Neural crest cell (in vitro differentiated cells): Measurements from ENCODE around the gene AFAP1L2. TPM values are rescaled to one million over a fixed set of nuclear protein-coding genes. Genes with fewer than 3 reads are reported as not detected.

Experiments used
- DNase-seq: peaks from one replicate; pipeline ENCODE4 v3.0.0; 2021; ENCODE audit warnings: low read depth, mixed read lengths, low spot score
- H3K27ac Mint-ChIP-seq: one replicate; pipeline ENCODE4 v1.8.0; 2021; ENCODE audit warnings: mild to moderate bottlenecking, mixed read lengths; ENCODE audit not compliant: unreplicated experiment
- H3K27me3 Mint-ChIP-seq: 2 replicates; pipeline ENCODE4 v1.8.0; 2021; ENCODE audit warnings: low read depth, mild to moderate bottlenecking, mixed read lengths
- H3K36me3 Mint-ChIP-seq: 2 replicates; pipeline ENCODE4 v1.8.0; 2021; ENCODE audit warnings: low read depth, mild to moderate bottlenecking, mixed read lengths
- H3K4me1 Mint-ChIP-seq: 2 replicates; pipeline ENCODE4 v1.8.0; 2021; ENCODE audit warnings: mixed read lengths
- H3K4me3 Mint-ChIP-seq: one replicate; pipeline ENCODE4 v1.8.0; 2021; ENCODE audit warnings: mild to moderate bottlenecking, mixed read lengths
- H3K9me3 Mint-ChIP-seq: 2 replicates; pipeline ENCODE4 v1.8.0; 2021; ENCODE audit warnings: mixed read lengths
- CTCF ChIP-seq: fragments of 200-600 bp; sonication (generic); conservative IDR thresholded peaks from 2 replicates; pipeline ENCODE4 v1.5.0; 2021; ENCODE audit warnings: antibody characterized with exemption, mild to moderate bottlenecking
- total RNA-seq: library from RNA; stranded (reverse); gene quantifications from 2 replicates; pipeline ENCODE4 v1.2.1, GENCODE V29; 2021

AFAP1L2 gene
- total RNA-seq, 1 donor from 2014 or later, result 72.1 TPM

DNA sequence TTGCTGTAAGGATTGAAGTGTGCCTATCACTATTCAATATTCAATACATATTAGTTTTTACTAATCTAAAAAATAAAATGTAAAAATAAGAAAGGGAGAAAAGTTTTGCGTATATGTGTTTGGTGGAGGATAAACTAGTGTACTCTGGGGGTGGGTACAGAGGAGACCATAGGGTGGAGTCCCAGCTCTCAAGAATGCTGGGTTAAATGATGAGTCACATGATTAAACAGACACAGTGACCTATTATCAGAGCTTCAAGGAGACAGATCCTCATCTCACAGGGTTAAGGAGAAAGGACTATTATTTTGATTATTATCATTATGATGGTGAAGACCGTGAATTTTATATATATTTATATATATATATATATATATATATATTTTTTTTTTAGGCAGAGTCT, 77.5 kb downstream of the AFAP1L2 start:
- no peak for TF ChIP-seq CTCF
- Mint-ChIP-seq H3K9me3 (no peaks in the 10 kb centered on the region), H3K4me1 (peaks cover 32% of the 10 kb centered on the region), H3K36me3 (no peaks in the 10 kb centered on the region), H3K4me3 (no peak overlapping the region), H3K27me3 (no peaks in the 10 kb centered on the region), H3K27ac (no peak overlapping the region)
- DNase-seq, result no peak

- Mint-ChIP-seq H3K9me3 (no peaks in the 10 kb centered on the region), H3K4me1 (peaks cover 32% of the 10 kb centered on the region), H3K27me3 (no peaks in the 10 kb centered on the region), H3K4me3 (no peak overlapping the region), H3K27ac (no peak overlapping the region), H3K36me3 (peaks cover 7% of the 10 kb centered on the region)
- no peak for DNase-seq
- TF ChIP-seq CTCF, result no peak
Observed at GRCh38 chr10:114323023-114323422, 81.3 kb downstream of the AFAP1L2 start.

DNA sequence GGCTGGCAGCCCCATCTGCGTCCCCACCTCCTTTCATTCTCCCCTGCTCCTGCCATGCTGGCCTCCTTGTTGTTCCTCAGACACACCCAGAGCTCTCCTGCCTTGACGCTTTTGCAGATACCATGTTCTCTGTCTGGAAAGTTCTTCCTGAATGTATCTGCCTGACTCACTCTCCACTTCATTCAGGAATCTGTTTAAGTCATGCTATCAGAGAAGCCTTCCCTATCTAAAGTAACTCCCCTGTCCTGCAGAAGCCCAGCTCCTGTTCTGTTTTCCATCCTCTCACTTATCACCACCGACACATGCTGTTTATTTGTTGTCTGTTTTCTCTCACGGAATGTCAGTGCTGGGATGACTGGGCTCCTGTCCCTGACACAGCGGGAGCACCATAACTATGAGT, 82.0 kb downstream of the AFAP1L2 start:
- H3K9me3 Mint-ChIP-seq, result no peaks in the 10 kb centered on the region
- no peak overlapping the region for H3K27ac Mint-ChIP-seq
- DNase-seq, result no peak
- no peaks in the 10 kb centered on the region for H3K27me3 Mint-ChIP-seq
- no peak overlapping the region for H3K4me3 Mint-ChIP-seq
- peaks cover 7% of the 10 kb centered on the region for H3K36me3 Mint-ChIP-seq
- H3K4me1 Mint-ChIP-seq, result peaks cover 32% of the 10 kb centered on the region
- TF ChIP-seq CTCF, result no peak

DNA sequence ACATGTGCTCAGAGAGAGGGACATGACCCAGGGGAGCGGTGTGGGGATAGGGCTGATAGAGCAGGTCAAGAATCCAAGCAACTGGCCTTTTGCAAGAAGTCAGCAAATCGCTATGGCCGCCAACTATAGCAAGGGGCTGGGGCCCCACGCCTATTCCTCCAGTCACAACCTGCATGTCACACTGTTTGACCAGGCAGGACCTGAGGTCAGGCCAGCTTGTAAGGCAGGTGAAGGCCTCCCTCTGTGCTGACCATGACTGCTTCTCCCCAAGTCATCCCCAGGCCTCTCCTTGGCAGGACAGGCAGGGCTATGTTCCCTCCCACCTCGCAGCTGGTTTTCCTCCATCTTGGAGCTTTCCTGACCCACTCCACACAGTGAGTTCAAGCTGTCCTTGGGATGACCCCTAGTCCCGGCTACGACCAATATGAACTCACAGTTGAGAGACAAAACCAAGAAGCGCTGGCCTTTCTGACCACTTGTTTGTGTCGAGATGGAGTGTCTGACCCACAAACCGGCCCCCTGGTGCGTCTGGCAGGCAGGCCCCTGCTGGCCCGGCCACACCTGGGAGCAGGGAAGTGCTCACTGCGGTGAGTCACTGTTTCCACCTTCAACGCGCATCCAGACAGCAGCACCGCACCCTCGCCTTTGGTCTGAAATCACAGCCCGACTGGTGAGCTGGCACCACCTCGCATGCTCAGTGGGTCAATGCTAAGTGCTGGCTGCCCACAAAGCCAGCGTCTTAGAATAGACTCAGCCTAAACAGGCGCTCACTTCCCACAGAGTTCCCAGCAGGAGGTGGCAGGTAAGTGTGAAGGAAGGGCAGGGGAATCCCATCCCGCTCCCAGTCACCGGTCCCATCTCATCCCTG, 83.8 kb downstream of the AFAP1L2 start:
- no peak for DNase-seq
- Mint-ChIP-seq H3K4me1 (peaks cover 23% of the 10 kb centered on the region), H3K4me3 (no peak overlapping the region), H3K9me3 (no peaks in the 10 kb centered on the region), H3K27ac (no peak overlapping the region), H3K27me3 (no peaks in the 10 kb centered on the region), H3K36me3 (peaks cover 7% of the 10 kb centered on the region)
- TF ChIP-seq CTCF, result no peak

GRCh38 chr10:114319406-114320248, 84.7 kb downstream of the AFAP1L2 start:
- TF ChIP-seq CTCF, result no peak
- no peak for DNase-seq
- Mint-ChIP-seq H3K27me3 (no peaks in the 10 kb centered on the region), H3K36me3 (peaks cover 7% of the 10 kb centered on the region), H3K4me3 (no peak overlapping the region), H3K9me3 (no peaks in the 10 kb centered on the region), H3K4me1 (peaks cover 16% of the 10 kb centered on the region), H3K27ac (no peak overlapping the region)
